NCI-H82 treated with DMSO at 0.1 percent for 48 hours (cell line): ENCODE data around the gene CHST2.
"Not testable (repeated sequence)": the region's sequence is repeated elsewhere in the genome, so short reads cannot be mapped to it uniquely, and the experiment has no call there.

ENCODE experiments used
- DNase-seq: peaks from one replicate; lab custom pipeline; 2025; ENCODE audit not compliant: unreplicated experiment; lab: John Stamatoyannopoulos, UW

Gene CHST2

DNA sequence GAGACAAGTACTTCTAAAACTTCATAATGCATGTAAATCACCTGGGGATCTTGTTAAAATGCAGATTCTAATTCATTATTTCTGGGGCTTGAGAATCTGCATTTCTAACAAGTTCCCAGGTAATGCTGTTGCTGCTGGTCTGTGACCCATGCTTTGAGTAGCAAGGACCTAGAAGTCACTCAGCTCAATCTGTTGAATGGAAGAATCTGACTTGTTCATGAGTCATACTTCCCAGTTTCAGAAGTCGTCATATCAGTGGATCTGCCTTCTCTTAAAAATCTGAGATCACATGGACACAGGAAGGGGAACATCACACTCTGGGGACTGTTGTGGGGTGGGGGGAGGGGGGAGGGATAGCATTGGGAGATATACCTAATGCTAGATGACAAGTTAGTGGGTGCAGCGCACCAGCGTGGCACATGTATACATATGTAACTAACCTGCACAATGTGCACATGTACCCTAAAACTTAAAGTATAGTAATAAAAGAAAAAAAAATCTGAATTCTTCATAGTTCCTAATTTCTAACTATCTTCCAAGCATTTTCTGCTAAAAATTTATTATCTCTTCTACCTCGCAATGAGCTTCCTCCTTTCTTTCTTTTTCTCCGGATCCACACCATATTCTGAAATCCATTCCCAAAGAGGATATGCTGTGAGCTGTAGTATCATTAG lies 46.2 kb downstream of the CHST2 start:
- not testable (repeated sequence) for DNase-seq

DNA sequence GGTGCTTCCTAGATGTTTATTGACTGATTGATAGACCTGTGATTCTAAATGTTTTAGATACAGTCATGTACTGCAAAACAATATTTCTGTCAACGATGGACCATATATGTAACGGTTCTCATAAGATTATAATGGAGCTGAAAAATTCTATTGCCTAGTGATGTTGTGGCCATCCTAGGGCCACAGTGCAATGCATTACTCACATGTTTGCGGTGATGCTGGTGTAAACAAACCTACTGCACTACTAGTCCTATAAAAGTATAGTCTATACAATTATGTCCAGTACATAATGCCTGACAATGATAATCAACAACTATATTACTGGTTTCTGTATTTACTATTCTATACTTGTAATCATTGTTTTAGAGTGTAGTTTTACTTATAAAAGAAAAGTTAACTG lies 46.8 kb downstream of the CHST2 start:
- DNase-seq = no peak

DNA sequence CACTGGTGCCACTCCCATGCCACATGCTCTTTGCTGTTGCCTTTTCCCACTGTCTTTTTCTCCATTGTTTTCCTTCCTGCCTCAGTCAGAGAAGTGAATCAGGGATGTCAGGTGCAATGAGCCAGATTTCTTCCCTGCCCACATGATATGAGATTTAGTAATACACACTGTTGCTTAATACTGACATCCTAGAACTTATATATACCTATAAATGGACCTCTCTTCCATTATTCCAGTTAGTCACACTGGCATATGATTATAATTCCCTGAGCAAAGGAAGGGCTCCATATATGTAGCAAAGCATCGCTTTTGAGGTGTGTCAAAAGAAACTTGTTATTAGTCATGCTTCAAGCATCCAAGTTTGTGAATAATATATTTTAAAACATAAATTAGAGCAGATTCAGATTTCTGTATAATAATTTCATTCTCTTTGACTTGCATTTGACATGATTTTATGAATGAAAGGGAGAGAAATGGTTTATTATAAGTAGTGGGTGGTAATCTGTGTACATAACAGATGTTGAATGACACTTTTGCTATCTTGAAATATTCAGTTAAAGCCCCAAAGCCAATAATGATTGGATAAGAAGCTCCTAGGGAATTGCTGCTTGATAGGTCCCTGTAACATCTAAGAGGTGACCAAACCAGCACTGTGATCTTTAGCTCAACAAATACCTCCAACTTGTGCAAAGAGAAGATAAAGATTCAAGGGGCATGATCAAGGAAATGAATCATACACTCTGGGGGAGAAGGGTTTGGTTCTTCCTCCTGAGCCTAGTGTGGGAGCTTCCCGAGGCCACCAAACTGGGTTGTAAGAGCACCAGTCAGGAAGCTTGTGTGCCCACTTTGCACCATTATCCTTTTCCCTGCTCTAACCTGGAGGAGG lies 48.6 kb downstream of the CHST2 start:
- DNase-seq = no peak

DNA sequence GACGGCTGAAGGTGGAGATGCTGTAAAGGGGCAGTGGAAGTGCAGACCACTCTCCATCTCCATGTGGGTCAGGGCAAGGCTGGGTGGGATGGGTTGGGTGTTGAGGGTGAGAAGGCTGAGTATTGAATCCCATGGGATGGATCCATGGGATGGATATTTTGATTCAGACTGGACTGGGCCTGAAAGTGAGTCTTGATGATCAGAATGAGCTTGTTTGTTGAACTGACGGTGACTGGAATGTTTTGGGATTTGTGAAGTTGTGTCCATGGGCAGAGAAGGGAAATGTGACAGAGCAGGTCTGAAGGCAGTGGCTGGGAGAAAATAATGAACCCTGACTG lies 49.3 kb downstream of the CHST2 start:
- no peak for DNase-seq

DNA sequence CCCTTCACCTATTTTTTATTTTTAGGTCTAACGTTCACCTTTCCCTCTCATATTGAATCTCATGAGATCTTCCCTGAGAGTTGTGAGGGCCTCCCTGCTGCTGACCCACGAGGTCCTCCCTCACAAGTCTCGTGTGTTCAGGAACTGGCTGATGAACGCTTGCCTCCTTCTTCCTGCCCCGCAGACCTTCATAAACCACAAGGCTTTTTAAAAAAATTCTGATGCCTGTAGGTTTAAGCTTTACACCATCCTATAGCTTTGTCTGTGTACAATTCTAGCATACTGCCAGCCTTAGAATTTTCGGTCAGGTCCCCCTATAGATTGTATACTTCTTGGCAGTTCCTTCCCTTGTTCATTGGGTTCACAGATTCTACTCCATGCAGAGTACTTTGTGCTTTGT lies 50.5 kb downstream of the CHST2 start:
- no peak for DNase-seq

DNA sequence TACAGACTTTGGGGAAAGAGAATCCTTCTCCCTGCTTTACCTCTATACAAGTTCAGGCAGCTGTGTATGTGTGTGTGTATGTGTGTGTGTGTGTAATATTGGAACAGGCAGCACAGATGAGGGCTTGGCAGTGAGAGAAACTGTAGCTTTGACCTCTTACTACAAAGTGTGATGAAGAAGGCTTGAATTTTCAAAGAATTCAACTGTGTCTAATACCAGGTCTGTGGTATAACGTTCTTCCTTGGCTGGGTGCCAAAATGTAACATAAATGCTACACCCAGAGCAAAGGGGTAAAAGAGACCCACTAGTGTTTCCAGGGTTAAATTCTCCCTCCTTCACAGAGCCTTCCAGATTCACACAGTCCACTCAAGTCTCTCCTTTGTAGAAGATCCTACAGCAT lies 51.1 kb downstream of the CHST2 start:
- DNase-seq = no peak

DNA sequence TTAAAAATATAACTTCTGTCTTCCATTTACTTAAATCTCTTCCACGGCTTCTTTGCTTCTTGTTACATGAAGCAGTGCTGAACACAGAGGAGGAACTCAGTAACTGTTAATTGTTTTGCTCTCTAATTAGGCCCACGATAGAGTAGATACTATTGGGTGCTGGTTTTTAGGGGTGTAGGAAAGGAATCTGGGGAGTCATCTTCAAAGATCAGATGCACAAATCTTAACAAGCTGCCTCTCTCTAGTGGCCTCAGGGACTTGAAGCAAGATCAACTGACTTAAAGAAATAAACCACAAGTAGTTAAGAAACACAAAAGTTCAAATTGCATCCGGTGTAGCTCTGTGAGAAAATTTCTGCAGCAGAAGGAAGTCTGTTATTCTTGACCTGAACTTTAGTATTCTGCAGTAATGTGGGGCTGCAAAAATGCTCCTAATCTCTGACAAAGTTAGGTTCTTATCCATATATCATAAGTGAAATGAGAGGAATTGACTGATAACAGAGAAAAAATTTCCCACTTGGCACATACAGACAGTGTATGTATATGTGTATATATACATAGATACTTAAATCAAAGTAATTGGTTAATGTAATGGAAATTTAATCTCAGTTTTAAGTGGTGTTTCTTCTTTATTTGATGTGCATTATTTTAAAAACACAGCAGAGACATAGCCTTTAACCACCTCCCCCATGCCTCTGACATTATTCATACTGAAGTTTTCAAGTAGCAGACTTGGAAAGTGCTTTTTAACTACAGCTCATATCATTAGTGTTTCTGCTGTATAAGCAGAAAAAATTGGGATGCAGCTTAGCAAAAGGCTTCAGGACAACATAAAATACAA lies 51.8 kb downstream of the CHST2 start:
- no peak for DNase-seq

DNA sequence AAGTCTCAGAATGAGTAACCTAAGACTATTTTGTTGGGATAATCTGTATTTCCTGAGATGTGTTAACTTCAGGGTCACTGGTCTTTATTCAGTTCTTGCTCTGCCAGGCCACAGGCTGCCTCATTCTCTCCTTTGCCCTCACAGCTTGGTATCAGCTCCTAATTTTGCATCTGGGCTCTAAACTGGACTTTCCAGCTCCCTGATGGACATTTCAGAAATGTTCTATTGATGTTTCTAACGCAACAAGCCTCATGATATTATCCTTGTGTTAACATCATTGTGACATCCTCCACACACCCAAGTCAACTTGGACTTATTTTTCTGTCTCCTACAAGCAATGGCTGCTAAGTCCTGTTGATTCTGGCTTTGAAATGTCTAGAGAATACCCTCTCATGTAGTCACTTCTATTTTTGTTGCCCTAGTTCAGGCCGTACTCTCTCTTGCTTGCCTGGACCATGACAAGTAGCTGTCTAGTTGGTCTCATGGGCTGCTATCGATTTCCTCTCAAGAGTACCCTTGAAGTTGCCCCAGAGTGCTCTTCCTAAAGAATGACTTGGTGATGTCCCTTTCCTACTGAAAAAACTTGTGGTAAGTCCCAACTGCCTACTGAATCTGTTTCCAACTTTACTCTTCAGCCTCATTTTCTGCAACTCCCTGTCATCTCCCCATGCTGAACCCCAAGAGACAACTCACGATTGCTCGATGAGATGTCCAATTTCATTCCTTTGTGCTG lies 52.7 kb downstream of the CHST2 start:
- DNase-seq = no peak

DNA sequence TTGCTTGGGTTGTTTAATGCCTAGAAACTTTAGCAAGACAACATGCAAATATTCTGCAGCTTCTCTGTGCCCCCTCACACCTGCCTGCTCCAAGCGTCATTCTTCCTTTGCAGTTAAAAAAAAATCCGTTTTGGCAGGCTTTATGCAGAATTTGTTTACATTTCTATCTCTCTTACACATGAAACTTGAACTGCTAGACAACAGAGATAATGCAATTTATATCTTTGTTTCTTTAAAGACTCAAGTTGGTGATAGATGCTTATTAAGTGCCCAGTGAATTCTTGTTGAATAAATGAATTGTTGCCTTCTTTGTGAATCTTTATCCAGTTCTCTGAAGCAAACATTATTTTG lies 53.2 kb downstream of the CHST2 start:
- DNase-seq = no peak

DNA sequence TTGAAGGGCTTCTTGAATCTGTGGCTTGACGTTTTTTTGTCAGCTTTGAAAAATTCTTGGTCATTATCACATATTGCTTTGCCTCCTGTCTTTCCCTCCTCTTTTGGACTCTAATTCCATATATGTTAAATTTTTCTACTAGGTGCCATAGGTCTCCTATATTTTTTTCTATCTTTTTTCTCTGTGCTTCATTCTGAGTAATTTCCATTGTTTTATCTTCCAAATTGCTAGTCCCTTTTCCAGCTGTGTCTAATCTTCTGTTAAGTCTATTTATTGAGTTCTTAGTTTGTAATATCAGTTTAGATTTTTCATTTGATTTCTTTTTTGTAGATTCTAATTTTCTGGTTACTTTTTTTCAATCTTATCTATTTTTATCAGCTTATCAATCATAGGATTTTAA lies 53.7 kb downstream of the CHST2 start:
- DNase-seq = no peak
